ENCODE data around the gene ZC2HC1B. TPM values are rescaled to one million over a fixed set of nuclear protein-coding genes. Genes with fewer than 3 reads are reported as not detected.

ZC2HC1B gene

DNA sequence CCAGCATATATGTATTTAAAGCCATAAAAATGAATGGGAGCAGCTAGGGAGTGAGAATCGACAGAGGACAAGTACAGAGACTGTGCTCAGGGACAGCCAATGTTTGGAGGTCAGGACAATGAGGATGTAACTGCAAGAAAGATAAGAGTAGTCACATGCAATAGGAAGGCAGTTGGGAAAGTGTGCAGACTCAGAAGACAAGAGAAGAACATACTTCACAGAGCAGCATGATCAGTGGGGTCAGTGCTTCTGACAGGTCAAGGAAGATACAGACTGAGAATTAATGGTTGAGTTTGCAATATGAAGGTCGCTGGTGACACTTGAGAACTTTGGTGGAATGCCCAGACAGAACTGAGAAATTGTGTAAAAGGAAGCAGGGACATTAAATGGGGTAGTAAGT is 118.7 kb downstream of the ZC2HC1B start:
- Histone ChIP-seq H3K27me3 (ENCODE audit: control insufficient read depth in 1 of 2, insufficient read depth in 1 of 2, low read length in 2 of 2) (no peaks in the 10 kb centered on the region), H2AFZ (ENCODE audit: low read depth, low read length) (no peak overlapping the region), H2BK15ac (ENCODE audit: low read depth, poor library complexity, severe bottlenecking) (no peak overlapping the region), H4K91ac (ENCODE audit: low read length) (no peak overlapping the region), H3K36me3 (ENCODE audit: control insufficient read depth in 1 of 2, insufficient read depth in 2 of 2, low read depth in 1 of 2, low read length in 2 of 2) (peaks cover 0 to 22% of the 10 kb centered on the region in 2 experiments), H3K4me3 (ENCODE audit: insufficient read depth in 1 of 2, low read depth in 1 of 2, low read length in 2 of 2) (no peak overlapping the region), H2BK120ac (ENCODE audit: low read depth, low read length) (no peak overlapping the region), H3K27ac (ENCODE audit: low read length, poor library complexity, severe bottlenecking) (no peak overlapping the region), H3K9ac (ENCODE audit: low read length) (no peak overlapping the region), H3K4me1 (ENCODE audit: control insufficient read depth, insufficient read depth, low read depth, low read length) (no peaks in the 10 kb centered on the region), H3K4ac (ENCODE audit: low read depth in 1 of 2, low read length in 2 of 2) (no peak overlapping the region), H3K23ac (ENCODE audit: low read length in 2 of 2) (no peak overlapping the region), H4K8ac (ENCODE audit: low read length) (no peak overlapping the region), H3K79me1 (replicated peaks; ENCODE audit: low read length, poor library complexity, severe bottlenecking) (peaks cover 3% of the 10 kb centered on the region), H3K18ac (ENCODE audit: low read depth in 1 of 2, low read length in 2 of 2) (no peak overlapping the region), H2BK12ac (ENCODE audit: low read length in 2 of 2) (no peak overlapping the region), H3K9me3 (ENCODE audit: control insufficient read depth, low read length) (no peaks in the 10 kb centered on the region), H2BK5ac (ENCODE audit: low read depth, low read length, poor library complexity, severe bottlenecking) (no peak overlapping the region), H3K14ac (ENCODE audit: low read length in 2 of 2) (no peak overlapping the region), H2AK5ac (ENCODE audit: low read length, severe bottlenecking) (no peak overlapping the region), H3K4me2 (ENCODE audit: low read length, poor library complexity, severe bottlenecking) (no peak overlapping the region)
- 75% methylated on average over 2 of the region's 2 CpGs for WGBS
- DNase-seq: no peak

DNA sequence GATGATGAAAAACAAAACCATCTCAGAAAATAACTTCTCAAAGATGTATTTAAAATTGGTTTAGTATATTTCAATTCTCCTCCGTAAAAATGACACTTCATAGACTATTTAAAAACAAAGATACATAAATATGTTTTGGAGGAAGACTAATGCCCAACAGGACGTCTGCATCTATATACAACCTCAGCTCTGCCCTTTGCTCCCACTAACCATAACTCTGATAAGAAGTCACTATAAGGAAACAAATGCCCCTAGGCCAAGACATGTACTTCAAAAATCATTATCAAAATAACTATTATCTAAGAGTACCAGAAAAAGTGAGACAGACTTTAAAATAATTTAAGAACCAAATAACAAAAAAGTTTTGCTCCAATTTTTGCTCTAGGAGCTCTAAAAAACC is 120.4 kb downstream of the ZC2HC1B start:
- H3K18ac ChIP-seq (ENCODE audit: low read depth in 1 of 2, low read length in 2 of 2): no peak overlapping the region
- H4K91ac ChIP-seq (ENCODE audit: low read length): no peak overlapping the region
- no peak overlapping the region for H3K4ac ChIP-seq (ENCODE audit: low read depth in 1 of 2, low read length in 2 of 2)
- H3K27me3 ChIP-seq (ENCODE audit: control insufficient read depth in 1 of 2, insufficient read depth in 1 of 2, low read length in 2 of 2): no peaks in the 10 kb centered on the region
- no peak overlapping the region for H3K9ac ChIP-seq (ENCODE audit: low read length)
- no peak overlapping the region for H2AFZ ChIP-seq (ENCODE audit: low read depth, low read length)
- peaks cover 0 to 23% of the 10 kb centered on the region in 2 experiments for H3K36me3 ChIP-seq (ENCODE audit: control insufficient read depth in 1 of 2, insufficient read depth in 2 of 2, low read depth in 1 of 2, low read length in 2 of 2)
- H2AK5ac ChIP-seq (ENCODE audit: low read length, severe bottlenecking): no peak overlapping the region
- WGBS: 11% methylated on average over 1 of the region's 2 CpGs
- H3K9me3 ChIP-seq (ENCODE audit: control insufficient read depth, low read length): peaks cover 10% of the 10 kb centered on the region
- H4K8ac ChIP-seq (ENCODE audit: low read length): no peak overlapping the region
- no peak overlapping the region for H2BK12ac ChIP-seq (ENCODE audit: low read length in 2 of 2)
- H3K14ac ChIP-seq (ENCODE audit: low read length in 2 of 2): no peak overlapping the region
- H3K4me3 ChIP-seq (ENCODE audit: insufficient read depth in 1 of 2, low read depth in 1 of 2, low read length in 2 of 2): no peak overlapping the region
- H2BK5ac ChIP-seq (ENCODE audit: low read depth, low read length, poor library complexity, severe bottlenecking): no peak overlapping the region
- H2BK15ac ChIP-seq (ENCODE audit: low read depth, poor library complexity, severe bottlenecking): no peak overlapping the region
- H3K4me2 ChIP-seq (ENCODE audit: low read length, poor library complexity, severe bottlenecking): no peak overlapping the region
- H3K23ac ChIP-seq (ENCODE audit: low read length in 2 of 2): no peak overlapping the region
- DNase-seq: no peak
- no peak overlapping the region for H3K27ac ChIP-seq (ENCODE audit: low read length, poor library complexity, severe bottlenecking)
- H3K79me1 ChIP-seq (replicated peaks; ENCODE audit: low read length, poor library complexity, severe bottlenecking): peaks cover 3% of the 10 kb centered on the region
- no peak overlapping the region for H2BK120ac ChIP-seq (ENCODE audit: low read depth, low read length)
- no peaks in the 10 kb centered on the region for H3K4me1 ChIP-seq (ENCODE audit: control insufficient read depth, insufficient read depth, low read depth, low read length)

DNA sequence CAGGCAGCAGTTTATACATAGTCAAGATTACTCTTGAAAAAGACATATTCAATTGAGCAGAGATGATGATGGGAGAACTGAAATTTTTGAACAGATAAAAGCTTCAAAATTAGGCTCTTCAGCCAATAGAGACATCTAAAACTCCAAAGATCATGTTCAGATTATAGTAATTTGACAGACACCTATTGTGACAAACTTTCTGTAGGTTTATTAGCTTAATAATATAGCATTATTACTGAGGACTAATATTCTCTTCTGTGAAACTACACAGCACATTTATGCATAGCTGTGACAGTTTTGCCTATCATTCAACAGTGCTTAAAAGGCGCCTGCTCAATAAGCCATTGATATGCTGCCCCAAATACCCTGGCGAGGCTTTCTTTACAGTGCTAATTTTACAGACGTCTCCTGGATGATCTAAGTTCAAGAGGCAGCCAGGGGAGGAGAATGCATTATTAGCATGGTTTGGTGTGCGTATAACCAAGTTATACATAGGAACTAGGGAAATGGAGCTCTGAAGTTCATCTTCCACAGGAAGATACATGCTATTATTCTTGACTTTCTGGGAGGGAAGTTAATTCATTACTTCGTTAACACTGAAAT is 122.3 kb downstream of the ZC2HC1B start:
- Histone ChIP-seq H3K79me1 (replicated peaks; ENCODE audit: low read length, poor library complexity, severe bottlenecking) (peaks cover 2% of the 10 kb centered on the region), H3K4me2 (ENCODE audit: low read length, poor library complexity, severe bottlenecking) (no peak overlapping the region), H3K23ac (ENCODE audit: low read length in 2 of 2) (no peak overlapping the region), H3K14ac (ENCODE audit: low read length in 2 of 2) (no peak overlapping the region), H4K8ac (ENCODE audit: low read length) (no peak overlapping the region), H3K4ac (ENCODE audit: low read depth in 1 of 2, low read length in 2 of 2) (no peak overlapping the region), H3K27ac (ENCODE audit: low read length, poor library complexity, severe bottlenecking) (no peak overlapping the region), H3K4me3 (ENCODE audit: insufficient read depth in 1 of 2, low read depth in 1 of 2, low read length in 2 of 2) (no peak overlapping the region), H2AFZ (ENCODE audit: low read depth, low read length) (no peak overlapping the region), H2AK5ac (ENCODE audit: low read length, severe bottlenecking) (no peak overlapping the region), H2BK15ac (ENCODE audit: low read depth, poor library complexity, severe bottlenecking) (no peak overlapping the region), H3K4me1 (ENCODE audit: control insufficient read depth, insufficient read depth, low read depth, low read length) (no peaks in the 10 kb centered on the region), H2BK12ac (ENCODE audit: low read length in 2 of 2) (no peak overlapping the region), H3K18ac (ENCODE audit: low read depth in 1 of 2, low read length in 2 of 2) (no peak overlapping the region), H2BK120ac (ENCODE audit: low read depth, low read length) (no peak overlapping the region), H4K91ac (ENCODE audit: low read length) (no peak overlapping the region), H3K9me3 (ENCODE audit: control insufficient read depth, low read length) (peaks cover 11% of the 10 kb centered on the region), H3K9ac (ENCODE audit: low read length) (no peak overlapping the region), H2BK5ac (ENCODE audit: low read depth, low read length, poor library complexity, severe bottlenecking) (no peak overlapping the region), H3K36me3 (ENCODE audit: control insufficient read depth in 1 of 2, insufficient read depth in 2 of 2, low read depth in 1 of 2, low read length in 2 of 2) (peaks cover 0 to 25% of the 10 kb centered on the region in 2 experiments), H3K27me3 (ENCODE audit: control insufficient read depth in 1 of 2, insufficient read depth in 1 of 2, low read length in 2 of 2) (no peaks in the 10 kb centered on the region)
- DNase-seq: no peak
- 81% methylated on average over 4 of the region's 5 CpGs for WGBS

Small RNA genes lying within 50 kb of the gene (small RNA-seq; reads per million reads assigned to genes)
- not detected for gene ZC2HC1B (ENCODE audit: low read depth)

All from mesenchymal stem cell (in vitro differentiated cells and primary cell).